ENCODE measurements around the gene BPIFA1.

- TF ChIP-seq CTCF (IDR thresholded peaks at IDR 0.05) = no peak
- TF ChIP-seq POLR2A (IDR thresholded peaks at IDR 0.05) = no peak
- no peak for TF ChIP-seq POLR2AphosphoS5 (IDR thresholded peaks at IDR 0.05)
- no peak for TF ChIP-seq EP300 (IDR thresholded peaks at IDR 0.05)
Observed at GRCh38 chr20:33290852-33291251, 55.1 kb downstream of the BPIFA1 start.
